GM12864 (cell line): ENCODE results near the gene UPB1.

Experiments
- DNase-seq: peaks from one replicate; pipeline ENCODE4 v3.0.0-alpha.2; 2011; ENCODE audit warnings: low read depth
- H3K4me3 ChIP-seq: 2 replicates; pipeline ENCODE4 v1.5.1; 2011; ENCODE audit warnings: mild to moderate bottlenecking, low read depth, low read length, control low read depth
- TF ChIP-seq, protein P1 (sequence below): IDR thresholded peaks from 2 replicates; pipeline ENCODE4 v1.5.1; 2011; ENCODE audit warnings: low read depth, mild to moderate bottlenecking, moderate library complexity, low read length, control low read depth, inconsistent platforms; ENCODE audit errors: missing control alignments

The UPB1 gene

DNA sequence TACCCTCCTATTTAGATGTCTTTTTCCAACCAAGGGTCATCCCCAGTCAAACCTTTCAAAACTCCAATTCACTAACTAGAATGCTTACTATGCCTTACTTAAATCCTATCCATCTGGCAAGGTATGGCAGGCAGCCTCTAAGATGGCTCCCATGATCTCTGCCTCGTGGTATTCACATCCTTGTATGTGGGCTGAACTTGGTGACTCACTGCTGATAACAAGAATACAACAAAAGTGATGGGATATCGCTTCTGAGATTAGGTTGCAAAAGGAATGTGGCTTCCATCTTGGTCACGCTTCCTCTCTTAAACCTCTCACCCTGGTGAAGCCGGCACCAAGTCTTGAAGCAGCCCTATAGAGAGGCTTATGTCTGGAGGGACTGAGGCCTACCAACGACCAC is 29.6 kb upstream of the UPB1 start:
- TF ChIP-seq, protein P1, sequence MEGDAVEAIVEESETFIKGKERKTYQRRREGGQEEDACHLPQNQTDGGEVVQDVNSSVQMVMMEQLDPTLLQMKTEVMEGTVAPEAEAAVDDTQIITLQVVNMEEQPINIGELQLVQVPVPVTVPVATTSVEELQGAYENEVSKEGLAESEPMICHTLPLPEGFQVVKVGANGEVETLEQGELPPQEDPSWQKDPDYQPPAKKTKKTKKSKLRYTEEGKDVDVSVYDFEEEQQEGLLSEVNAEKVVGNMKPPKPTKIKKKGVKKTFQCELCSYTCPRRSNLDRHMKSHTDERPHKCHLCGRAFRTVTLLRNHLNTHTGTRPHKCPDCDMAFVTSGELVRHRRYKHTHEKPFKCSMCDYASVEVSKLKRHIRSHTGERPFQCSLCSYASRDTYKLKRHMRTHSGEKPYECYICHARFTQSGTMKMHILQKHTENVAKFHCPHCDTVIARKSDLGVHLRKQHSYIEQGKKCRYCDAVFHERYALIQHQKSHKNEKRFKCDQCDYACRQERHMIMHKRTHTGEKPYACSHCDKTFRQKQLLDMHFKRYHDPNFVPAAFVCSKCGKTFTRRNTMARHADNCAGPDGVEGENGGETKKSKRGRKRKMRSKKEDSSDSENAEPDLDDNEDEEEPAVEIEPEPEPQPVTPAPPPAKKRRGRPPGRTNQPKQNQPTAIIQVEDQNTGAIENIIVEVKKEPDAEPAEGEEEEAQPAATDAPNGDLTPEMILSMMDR: no peak
- no peak for DNase-seq
- no peak overlapping the region for H3K4me3 ChIP-seq

DNA sequence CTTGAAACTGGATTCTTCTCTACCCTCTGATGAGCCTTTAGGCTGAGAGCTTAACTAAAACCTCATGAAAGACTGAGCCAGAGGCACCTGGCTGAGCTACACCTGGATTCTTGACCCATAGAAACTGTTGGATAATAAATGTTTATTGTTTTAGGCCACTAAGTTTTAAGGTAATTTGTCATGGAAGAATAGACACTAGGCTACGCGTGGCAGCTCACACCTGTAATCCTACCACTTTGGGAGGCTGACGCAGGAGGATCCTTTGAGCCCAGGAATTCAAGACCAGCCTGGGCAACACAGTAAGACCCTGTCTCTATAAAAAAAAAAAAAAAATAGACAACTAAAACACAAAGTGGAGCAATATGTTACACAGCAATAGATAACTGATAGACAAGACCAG is 29.2 kb upstream of the UPB1 start:
- no peak overlapping the region for H3K4me3 ChIP-seq
- TF ChIP-seq, protein P1: no peak
- no peak for DNase-seq

DNA sequence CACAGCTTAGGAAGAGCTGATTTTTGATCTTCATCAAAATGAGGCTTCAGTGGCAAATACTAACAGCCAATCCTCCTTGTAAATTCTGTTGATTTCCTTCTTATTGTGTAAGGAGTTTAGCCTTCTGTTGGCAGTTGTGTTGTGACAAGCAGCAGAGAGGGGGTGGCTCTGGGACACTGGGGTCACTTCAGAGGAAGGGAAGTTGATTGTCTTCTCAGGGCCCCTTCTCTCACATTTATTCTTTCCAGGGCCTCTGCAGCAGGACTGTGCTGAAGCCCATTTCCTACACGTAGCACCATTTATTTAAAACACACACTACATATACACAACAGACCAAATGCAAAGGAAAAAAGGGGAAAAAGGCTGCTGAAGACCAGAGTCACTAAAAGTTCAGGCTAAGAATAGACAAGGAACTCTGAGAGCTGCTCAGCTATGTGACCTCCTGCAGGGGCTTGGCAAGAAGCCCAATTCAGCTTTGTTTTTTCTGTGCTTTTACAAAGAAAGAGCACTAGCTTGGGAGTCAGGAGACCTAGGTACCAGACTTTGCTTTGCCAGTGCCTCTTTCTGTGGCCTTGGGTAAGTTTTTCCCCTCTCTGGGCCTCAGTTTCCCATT is 28.3 kb upstream of the UPB1 start:
- TF ChIP-seq, protein P1: no peak
- no peak for DNase-seq
- H3K4me3 ChIP-seq: no peak overlapping the region

DNA sequence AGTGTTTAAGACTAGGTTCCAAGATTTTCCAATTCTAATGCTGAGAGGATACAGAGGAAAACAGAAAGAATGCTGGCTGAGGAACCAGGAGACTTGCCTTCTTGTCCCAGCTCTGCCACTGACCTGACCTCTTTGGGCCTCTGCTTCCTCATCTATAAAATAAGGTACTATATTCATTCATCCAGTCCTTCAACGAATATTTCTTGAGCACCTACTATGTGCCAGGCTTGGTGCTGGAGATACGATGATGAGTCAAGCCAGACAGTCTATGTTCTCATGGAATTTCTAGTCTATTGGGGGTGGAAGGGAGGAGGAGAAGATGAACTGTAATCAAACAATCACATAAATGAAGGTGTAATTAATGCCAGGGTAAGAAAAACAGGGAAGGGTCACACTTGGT is 27.8 kb upstream of the UPB1 start:
- DNase-seq: no peak
- H3K4me3 ChIP-seq: no peak overlapping the region
- TF ChIP-seq, protein P1: no peak

DNA sequence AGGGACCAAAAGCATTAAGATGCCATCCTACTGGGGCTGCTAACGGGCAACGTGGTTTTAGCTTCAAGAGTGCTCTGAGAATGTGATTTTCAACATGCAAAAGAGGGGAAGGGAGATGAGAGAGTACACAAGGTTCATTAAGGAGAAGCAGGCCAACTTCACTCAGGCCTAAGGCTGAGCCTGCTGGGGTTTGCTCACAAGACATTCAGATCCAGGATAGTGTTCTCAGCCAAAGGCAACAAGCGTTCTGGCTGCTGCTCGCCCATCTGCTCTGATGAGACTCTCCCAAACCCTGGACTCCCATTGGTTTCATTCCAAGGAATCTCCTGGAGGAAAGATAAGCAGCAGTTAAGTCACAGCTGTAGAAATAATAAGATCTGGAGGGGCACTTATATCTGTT is 23.6 kb upstream of the UPB1 start:
- TF ChIP-seq, protein P1: no peak
- no peak overlapping the region for H3K4me3 ChIP-seq
- DNase-seq: no peak

DNA sequence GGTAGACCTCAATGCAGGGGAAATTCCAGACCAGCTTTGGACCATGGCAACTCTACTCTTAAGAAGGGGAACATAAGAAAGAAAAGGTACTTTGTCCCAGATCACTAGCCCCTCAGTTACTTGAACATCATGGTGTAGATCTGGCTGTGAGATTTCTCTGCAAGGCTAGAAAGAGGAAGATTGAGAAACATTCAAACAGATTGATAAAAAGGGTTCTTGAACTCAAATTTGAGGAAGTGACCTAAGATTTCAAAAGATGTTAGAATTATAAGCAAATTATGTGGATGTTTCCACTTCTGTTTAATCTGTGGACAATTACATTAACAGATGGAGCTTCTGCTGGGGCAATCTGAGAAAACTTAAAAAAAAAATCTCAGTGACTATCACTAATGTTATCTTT is 21.8 kb upstream of the UPB1 start:
- no peak overlapping the region for H3K4me3 ChIP-seq
- DNase-seq: no peak

DNA sequence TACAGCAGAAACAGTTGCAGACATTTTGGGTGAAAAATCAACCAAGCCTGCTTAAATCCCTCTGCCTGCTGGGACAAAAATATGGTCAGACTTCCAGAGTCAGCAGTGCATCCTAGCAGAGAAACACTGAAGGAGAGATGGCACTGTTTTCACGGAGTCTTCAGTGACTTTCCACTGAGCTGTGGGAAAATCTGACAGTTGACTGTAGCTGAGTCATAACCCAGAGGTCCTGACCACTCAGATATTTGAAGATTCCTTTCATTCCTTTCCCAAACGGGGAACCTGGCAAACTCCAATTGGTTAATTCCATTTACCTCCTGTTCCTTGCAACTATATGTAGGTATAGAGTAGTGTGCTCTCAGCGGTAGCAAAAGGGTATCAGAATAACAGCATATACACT is 20.9 kb upstream of the UPB1 start:
- no peak for DNase-seq
- H3K4me3 ChIP-seq: no peak overlapping the region

More for the DNA sequence above, 21.8 kb upstream of the UPB1 start:
- TF ChIP-seq, protein P1: no peak

More for the DNA sequence above, 20.9 kb upstream of the UPB1 start:
- TF ChIP-seq, protein P1: no peak
